ENCODE results near the gene RAPH1. TPM values are rescaled to one million over a fixed set of nuclear protein-coding genes. Genes with fewer than 3 reads are reported as not detected.

The RAPH1 gene
- polyA plus RNA-seq, 1 donor (not counting 4 experiments of a cell fraction or from before 2014, with no cell fraction given) = 2.9 TPM

- Histone ChIP-seq H3K9me1 (ENCODE audit: control insufficient read depth, extremely low read depth, insufficient read depth, low read length) (no peaks in the 10 kb centered on the region), H3K4me1 (ENCODE audit: control insufficient read depth, extremely low read depth, insufficient read depth, low read length) (no peaks in the 10 kb centered on the region), H3K27me3 (ENCODE audit: control insufficient read depth, extremely low read depth, insufficient read depth, low read length) (no peaks in the 10 kb centered on the region), H4K20me1 (ENCODE audit: control insufficient read depth, extremely low read depth, insufficient read depth, low read length) (no peaks in the 10 kb centered on the region), H3K79me2 (ENCODE audit: control insufficient read depth, insufficient read depth, low read length) (peaks cover 2% of the 10 kb centered on the region), H3K4me2 (ENCODE audit: control insufficient read depth, extremely low read depth, insufficient read depth, low read depth, low read length) (no peak overlapping the region), H3K27ac (ENCODE audit: control insufficient read depth, insufficient read depth, low read length) (no peak overlapping the region), H3K36me3 (ENCODE audit: control insufficient read depth in 2 of 2, extremely low read depth in 1 of 2, insufficient read depth in 2 of 2, low read length in 2 of 2) (no peaks in the 10 kb centered on the region), H2AFZ (ENCODE audit: control insufficient read depth, low read length) (no peak overlapping the region), H3K4me3 (ENCODE audit: control insufficient read depth in 2 of 3, extremely low read depth in 1 of 3, insufficient read depth in 2 of 3, low read depth in 1 of 3, low read length in 3 of 3) (no peak overlapping the region), H3K9me3 (ENCODE audit: control insufficient read depth, low read depth, low read length) (no peaks in the 10 kb centered on the region), H3K9ac (ENCODE audit: control insufficient read depth, extremely low read depth, insufficient read depth, low read length) (no peak overlapping the region)
- DNase-seq (ENCODE audit: low read depth, low spot score) = no peak
- dilution Hi-C loops (cut with MboI; ENCODE audit: extremely low pct_ligation_motif_present, low sequenced_read_pairs) = no loop called here
- no peak for TF ChIP-seq EZH2 (IDR thresholded peaks at IDR 0.05; ENCODE audit: low read length)
- TF ChIP-seq, protein P1, sequence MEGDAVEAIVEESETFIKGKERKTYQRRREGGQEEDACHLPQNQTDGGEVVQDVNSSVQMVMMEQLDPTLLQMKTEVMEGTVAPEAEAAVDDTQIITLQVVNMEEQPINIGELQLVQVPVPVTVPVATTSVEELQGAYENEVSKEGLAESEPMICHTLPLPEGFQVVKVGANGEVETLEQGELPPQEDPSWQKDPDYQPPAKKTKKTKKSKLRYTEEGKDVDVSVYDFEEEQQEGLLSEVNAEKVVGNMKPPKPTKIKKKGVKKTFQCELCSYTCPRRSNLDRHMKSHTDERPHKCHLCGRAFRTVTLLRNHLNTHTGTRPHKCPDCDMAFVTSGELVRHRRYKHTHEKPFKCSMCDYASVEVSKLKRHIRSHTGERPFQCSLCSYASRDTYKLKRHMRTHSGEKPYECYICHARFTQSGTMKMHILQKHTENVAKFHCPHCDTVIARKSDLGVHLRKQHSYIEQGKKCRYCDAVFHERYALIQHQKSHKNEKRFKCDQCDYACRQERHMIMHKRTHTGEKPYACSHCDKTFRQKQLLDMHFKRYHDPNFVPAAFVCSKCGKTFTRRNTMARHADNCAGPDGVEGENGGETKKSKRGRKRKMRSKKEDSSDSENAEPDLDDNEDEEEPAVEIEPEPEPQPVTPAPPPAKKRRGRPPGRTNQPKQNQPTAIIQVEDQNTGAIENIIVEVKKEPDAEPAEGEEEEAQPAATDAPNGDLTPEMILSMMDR (optimal IDR thresholded peaks at IDR 0.05 in 1 of 3, IDR thresholded peaks at IDR 0.05 in 1 of 3, conservative IDR thresholded peaks at IDR 0.05 in 1 of 3; ENCODE audit: extremely low read depth in 1 of 3, insufficient read depth in 2 of 3, low read length in 3 of 3) = no peak
- FAIRE-seq = no peak
These were observed 173.6 kb downstream of the RAPH1 start for GRCh38 chr2:203361495-203361894.

DNA sequence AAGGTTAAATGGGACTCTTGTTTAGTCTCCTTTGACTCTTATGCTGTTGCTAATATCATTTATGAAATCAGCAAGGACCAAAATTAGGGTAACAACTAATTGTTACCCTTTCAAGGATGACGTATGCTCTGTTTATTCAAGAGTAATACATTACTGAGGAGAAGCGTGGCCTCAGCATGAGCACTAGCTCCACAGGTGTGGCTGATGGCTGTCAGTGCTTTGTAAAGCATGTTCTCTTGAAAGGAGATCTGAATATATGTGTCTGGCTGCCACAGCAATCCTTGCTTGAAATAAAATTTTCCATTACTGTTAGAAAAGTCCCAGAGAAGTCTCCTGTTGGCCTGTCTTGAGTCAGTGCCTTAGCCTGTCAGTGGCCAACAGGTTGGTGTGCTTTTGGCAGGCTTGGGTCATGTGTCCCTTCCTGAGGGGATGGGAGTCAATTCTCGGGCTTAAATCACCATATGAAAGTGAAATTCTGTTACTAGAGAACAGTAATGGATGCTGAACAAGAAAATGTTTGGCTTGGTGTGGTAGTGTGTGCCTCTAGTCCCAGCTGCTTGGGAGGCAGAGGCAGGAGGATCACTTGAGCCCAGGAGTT lies 174.2 kb downstream of the RAPH1 start:
- Histone ChIP-seq H3K4me1 (ENCODE audit: control insufficient read depth, extremely low read depth, insufficient read depth, low read length) (no peaks in the 10 kb centered on the region), H3K27me3 (ENCODE audit: control insufficient read depth, extremely low read depth, insufficient read depth, low read length) (no peaks in the 10 kb centered on the region), H3K9ac (ENCODE audit: control insufficient read depth, extremely low read depth, insufficient read depth, low read length) (no peak overlapping the region), H3K9me3 (ENCODE audit: control insufficient read depth, low read depth, low read length) (no peaks in the 10 kb centered on the region), H3K36me3 (ENCODE audit: control insufficient read depth in 2 of 2, extremely low read depth in 1 of 2, insufficient read depth in 2 of 2, low read length in 2 of 2) (no peaks in the 10 kb centered on the region), H3K4me3 (ENCODE audit: control insufficient read depth in 2 of 3, extremely low read depth in 1 of 3, insufficient read depth in 2 of 3, low read depth in 1 of 3, low read length in 3 of 3) (no peak overlapping the region), H4K20me1 (ENCODE audit: control insufficient read depth, extremely low read depth, insufficient read depth, low read length) (no peaks in the 10 kb centered on the region), H3K9me1 (ENCODE audit: control insufficient read depth, extremely low read depth, insufficient read depth, low read length) (no peaks in the 10 kb centered on the region), H3K4me2 (ENCODE audit: control insufficient read depth, extremely low read depth, insufficient read depth, low read depth, low read length) (no peak overlapping the region), H3K79me2 (ENCODE audit: control insufficient read depth, insufficient read depth, low read length) (peaks cover 2% of the 10 kb centered on the region), H3K27ac (ENCODE audit: control insufficient read depth, insufficient read depth, low read length) (no peak overlapping the region), H2AFZ (ENCODE audit: control insufficient read depth, low read length) (no peak overlapping the region)
- dilution Hi-C loops (cut with MboI; ENCODE audit: extremely low pct_ligation_motif_present, low sequenced_read_pairs) = no loop called here
- DNase-seq (ENCODE audit: low read depth, low spot score) (no peak), FAIRE-seq (no peak)
- TF ChIP-seq, protein P1 (optimal IDR thresholded peaks at IDR 0.05 in 1 of 3, IDR thresholded peaks at IDR 0.05 in 1 of 3, conservative IDR thresholded peaks at IDR 0.05 in 1 of 3; ENCODE audit: extremely low read depth in 1 of 3, insufficient read depth in 2 of 3, low read length in 3 of 3) = no peak
- TF ChIP-seq EZH2 (IDR thresholded peaks at IDR 0.05; ENCODE audit: low read length) = no peak
